ENCODE measurements around the gene PEAK3. TPM values are rescaled to one million over a fixed set of nuclear protein-coding genes. Genes with fewer than 3 reads are reported as not detected.
A peak's percentile ranks its signal among the peaks of the same experiment; 100 is the strongest.

The PEAK3 gene
- total and polyA plus RNA-seq, 4 donors = 0.31 to 7.4 (median 3.8) TPM

DNA sequence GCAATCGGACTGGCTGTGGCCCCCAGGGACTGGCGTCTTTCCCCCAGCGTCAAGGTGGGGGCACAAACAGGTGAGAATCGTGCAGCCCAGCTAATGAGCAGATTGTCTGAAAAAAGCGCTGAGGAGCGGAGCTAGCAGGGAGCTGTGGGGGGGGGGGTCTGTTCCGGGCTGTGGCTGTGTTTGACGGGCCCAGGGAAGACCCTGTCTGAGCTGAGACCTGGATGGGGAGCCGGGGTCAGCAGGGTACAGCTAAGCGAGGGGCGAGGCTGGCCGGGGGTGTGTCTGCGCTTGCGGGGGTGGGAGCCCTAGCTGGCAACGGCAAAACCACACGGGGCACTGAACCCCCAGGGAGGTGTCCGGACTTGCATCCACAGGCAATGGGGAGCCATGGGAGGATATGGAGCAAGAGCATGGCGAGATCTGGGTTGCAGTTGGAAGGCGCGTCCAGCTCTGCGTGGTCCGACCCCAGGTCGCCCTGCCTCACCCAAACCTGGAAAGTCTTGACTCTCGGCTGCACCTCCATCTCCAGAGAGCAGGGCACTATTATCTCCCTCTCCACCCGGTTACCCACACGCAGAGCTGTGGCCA is 21.3 kb upstream of the PEAK3 start:
- Histone ChIP-seq H3K27me3 (ENCODE audit: control insufficient read depth in 3 of 3, insufficient read depth in 3 of 3, low read length in 2 of 3) (peaks cover 4 to 43% (median 24%) of the 10 kb centered on the region in 3 donors), H3K4me3 (no peak overlapping the region), H3K27ac (ENCODE audit: low read depth in 1 of 2, low read length in 1 of 2) (no peak overlapping the region), H3K9me3 (ENCODE audit: control insufficient read depth in 4 of 4, insufficient read depth in 3 of 4, low read length in 3 of 4) (peaks cover 0 to 1% (median 0%) of the 10 kb centered on the region in 4 donors), H3K36me3 (ENCODE audit: control insufficient read depth in 4 of 4, insufficient read depth in 4 of 4, low read length in 4 of 4) (no peaks in the 10 kb centered on the region), H3K4me1 (ENCODE audit: control insufficient read depth in 5 of 5, insufficient read depth in 5 of 5, low read length in 5 of 5) (peaks cover 0 to 9% (median 7%) of the 10 kb centered on the region in 5 donors), H3K9ac (ENCODE audit: insufficient read depth in 1 of 2, low read length in 2 of 2) (no peak overlapping the region)
- ATAC-seq (ENCODE audit: insufficient read depth, low FRiP score) (no peak), DNase-seq (no peak)
- 53 to 64% methylated on average over 26 of the region's 26 CpGs for WGBS, 2 donors
- TF ChIP-seq, protein P1, sequence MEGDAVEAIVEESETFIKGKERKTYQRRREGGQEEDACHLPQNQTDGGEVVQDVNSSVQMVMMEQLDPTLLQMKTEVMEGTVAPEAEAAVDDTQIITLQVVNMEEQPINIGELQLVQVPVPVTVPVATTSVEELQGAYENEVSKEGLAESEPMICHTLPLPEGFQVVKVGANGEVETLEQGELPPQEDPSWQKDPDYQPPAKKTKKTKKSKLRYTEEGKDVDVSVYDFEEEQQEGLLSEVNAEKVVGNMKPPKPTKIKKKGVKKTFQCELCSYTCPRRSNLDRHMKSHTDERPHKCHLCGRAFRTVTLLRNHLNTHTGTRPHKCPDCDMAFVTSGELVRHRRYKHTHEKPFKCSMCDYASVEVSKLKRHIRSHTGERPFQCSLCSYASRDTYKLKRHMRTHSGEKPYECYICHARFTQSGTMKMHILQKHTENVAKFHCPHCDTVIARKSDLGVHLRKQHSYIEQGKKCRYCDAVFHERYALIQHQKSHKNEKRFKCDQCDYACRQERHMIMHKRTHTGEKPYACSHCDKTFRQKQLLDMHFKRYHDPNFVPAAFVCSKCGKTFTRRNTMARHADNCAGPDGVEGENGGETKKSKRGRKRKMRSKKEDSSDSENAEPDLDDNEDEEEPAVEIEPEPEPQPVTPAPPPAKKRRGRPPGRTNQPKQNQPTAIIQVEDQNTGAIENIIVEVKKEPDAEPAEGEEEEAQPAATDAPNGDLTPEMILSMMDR (IDR thresholded peaks at IDR 0.05; ENCODE audit: control extremely low read depth, extremely low read depth) = no peak

DNA sequence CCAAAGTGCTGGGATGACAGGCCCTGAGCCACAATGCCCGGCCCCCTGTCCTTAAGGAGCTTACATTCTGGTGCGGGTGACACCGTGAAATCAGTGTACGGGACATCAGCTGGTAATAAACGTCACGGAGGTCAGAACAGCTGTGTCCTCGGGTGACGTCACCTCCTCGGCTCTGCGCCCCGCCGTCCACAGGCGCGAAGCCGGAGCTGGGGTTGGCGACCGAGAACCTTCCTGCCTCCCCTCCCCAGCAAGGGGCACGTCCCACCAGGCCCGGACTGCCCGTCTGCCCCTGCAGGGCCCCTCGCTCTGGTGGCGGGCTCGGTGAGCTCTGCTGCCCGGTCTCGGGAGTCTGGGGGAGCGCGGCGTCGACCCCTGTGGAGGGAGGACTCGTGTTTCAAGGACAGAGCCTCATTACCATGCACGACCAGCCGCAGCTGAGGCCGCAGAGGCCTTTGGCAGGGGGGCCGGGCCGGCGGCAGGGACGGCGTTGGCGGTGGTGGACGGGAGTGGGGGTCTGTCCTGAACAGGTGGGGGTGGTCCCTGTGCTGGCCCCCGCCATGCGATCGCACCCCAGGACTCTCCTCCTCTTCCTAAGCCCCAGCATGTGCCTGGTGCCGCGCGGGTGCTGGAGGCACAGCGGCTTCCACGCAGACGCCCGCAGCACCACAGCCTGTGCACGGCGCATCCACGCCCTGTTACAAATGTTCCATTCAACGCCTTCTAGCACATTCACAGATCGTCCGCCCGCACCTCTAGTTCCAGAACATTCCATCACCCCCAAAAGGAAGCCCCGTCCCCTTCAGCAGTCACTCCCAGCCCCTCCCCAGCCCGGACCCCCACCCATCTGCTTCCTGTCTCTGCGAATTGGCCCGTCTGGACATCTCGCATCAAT is 20.6 kb upstream of the PEAK3 start:
- DNase-seq (peak; percentile 58 to 74 (median 68)), ATAC-seq (ENCODE audit: insufficient read depth, low FRiP score) (no peak)
- WGBS, 2 donors = 6 to 11% methylated on average over 51 to 62 of the region's 62 CpGs

DNA sequence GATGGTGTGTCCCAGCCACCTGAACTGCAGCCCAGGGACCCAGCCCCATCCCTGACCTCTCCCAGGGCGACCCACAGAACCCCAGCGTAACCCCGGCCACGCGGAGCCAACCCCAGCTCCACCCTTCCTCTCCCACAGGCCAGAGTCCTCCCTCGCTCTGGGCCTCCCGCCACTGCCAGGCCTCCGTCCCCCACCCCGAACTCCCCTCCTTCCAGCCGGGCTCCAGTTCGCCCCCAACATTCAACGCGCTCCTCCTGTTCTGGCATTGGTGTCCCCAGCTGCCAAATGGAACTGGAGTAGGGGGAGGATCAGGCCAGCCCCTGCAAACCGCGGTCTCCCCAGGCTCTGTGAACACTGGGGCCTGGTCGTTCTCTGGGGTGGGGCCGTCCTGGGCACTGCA is 18.6 kb upstream of the PEAK3 start:
- Histone ChIP-seq H3K27ac (ENCODE audit: low read depth in 1 of 2, low read length in 1 of 2) (no peak overlapping the region), H3K4me3 (no peak overlapping the region), H3K9me3 (ENCODE audit: control insufficient read depth in 4 of 4, insufficient read depth in 3 of 4, low read length in 3 of 4) (peaks cover 0 to 1% (median 0%) of the 10 kb centered on the region in 4 donors), H3K27me3 (ENCODE audit: control insufficient read depth in 3 of 3, insufficient read depth in 3 of 3, low read length in 2 of 3) (peaks cover 0 to 31% (median 22%) of the 10 kb centered on the region in 3 donors), H3K4me1 (ENCODE audit: control insufficient read depth in 5 of 5, insufficient read depth in 5 of 5, low read length in 5 of 5) (peaks cover 0 to 7% (median 6%) of the 10 kb centered on the region in 5 donors), H3K36me3 (ENCODE audit: control insufficient read depth in 4 of 4, insufficient read depth in 4 of 4, low read length in 4 of 4) (no peaks in the 10 kb centered on the region), H3K9ac (ENCODE audit: insufficient read depth in 1 of 2, low read length in 2 of 2) (no peak overlapping the region)
- WGBS, 2 donors = 68% methylated on average over 17 of the region's 17 CpGs
- DNase-seq = no peak
- no peak for ATAC-seq (ENCODE audit: insufficient read depth, low FRiP score)
- TF ChIP-seq, protein P1 (IDR thresholded peaks at IDR 0.05; ENCODE audit: control extremely low read depth, extremely low read depth) = no peak

More for the DNA sequence above, 20.6 kb upstream of the PEAK3 start:
- TF ChIP-seq, protein P1 (IDR thresholded peaks at IDR 0.05; ENCODE audit: control extremely low read depth, extremely low read depth) = no peak
- Histone ChIP-seq H3K9me3 (ENCODE audit: control insufficient read depth in 4 of 4, insufficient read depth in 3 of 4, low read length in 3 of 4) (peaks cover 0 to 1% (median 0%) of the 10 kb centered on the region in 4 donors), H3K9ac (ENCODE audit: insufficient read depth in 1 of 2, low read length in 2 of 2) (no peak overlapping the region), H3K27ac (ENCODE audit: low read depth in 1 of 2, low read length in 1 of 2) (no peak overlapping the region), H3K4me3 (no peak overlapping the region), H3K27me3 (ENCODE audit: control insufficient read depth in 3 of 3, insufficient read depth in 3 of 3, low read length in 2 of 3) (peaks cover 4 to 40% (median 22%) of the 10 kb centered on the region in 3 donors), H3K4me1 (ENCODE audit: control insufficient read depth in 5 of 5, insufficient read depth in 5 of 5, low read length in 5 of 5) (peaks cover 0 to 7% (median 6%) of the 10 kb centered on the region in 5 donors), H3K36me3 (ENCODE audit: control insufficient read depth in 4 of 4, insufficient read depth in 4 of 4, low read length in 4 of 4) (no peaks in the 10 kb centered on the region)
